GM12878 (cell line): Measurements from ENCODE around the gene AHNAK.

Experiments
- USF2 ChIP-seq: IDR thresholded peaks from 2 replicates; pipeline ENCODE4 v1.6.1; 2011; ENCODE audit warnings: low read depth, low read length, improper control_type of control experiment, borderline replicate concordance
- TF ChIP-seq, protein P1 (sequence below): fragments of 450-650 bp; IDR thresholded peaks from 2 replicates; pipeline ENCODE4 v1.6.1; 2018; ENCODE audit warnings: borderline replicate concordance, mild to moderate bottlenecking; ENCODE audit not compliant: partially characterized antibody

GRCh38 chr11:62462508-62462892, 84.1 kb downstream of the AHNAK start:
- no peak for TF ChIP-seq USF2
- TF ChIP-seq, protein P1, sequence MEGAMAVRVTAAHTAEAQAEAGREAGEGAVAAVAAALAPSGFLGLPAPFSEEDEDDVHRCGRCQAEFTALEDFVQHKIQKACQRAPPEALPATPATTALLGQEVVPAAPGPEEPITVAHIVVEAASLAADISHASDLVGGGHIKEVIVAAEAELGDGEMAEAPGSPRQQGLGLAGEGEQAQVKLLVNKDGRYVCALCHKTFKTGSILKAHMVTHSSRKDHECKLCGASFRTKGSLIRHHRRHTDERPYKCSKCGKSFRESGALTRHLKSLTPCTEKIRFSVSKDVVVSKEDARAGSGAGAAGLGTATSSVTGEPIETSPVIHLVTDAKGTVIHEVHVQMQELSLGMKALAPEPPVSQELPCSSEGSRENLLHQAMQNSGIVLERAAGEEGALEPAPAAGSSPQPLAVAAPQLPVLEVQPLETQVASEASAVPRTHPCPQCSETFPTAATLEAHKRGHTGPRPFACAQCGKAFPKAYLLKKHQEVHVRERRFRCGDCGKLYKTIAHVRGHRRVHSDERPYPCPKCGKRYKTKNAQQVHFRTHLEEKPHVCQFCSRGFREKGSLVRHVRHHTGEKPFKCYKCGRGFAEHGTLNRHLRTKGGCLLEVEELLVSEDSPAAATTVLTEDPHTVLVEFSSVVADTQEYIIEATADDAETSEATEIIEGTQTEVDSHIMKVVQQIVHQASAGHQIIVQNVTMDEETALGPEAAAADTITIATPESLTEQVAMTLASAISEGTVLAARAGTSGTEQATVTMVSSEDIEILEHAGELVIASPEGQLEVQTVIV = no peak
